ENCODE results near the gene AGL. TPM values are rescaled to one million over a fixed set of nuclear protein-coding genes. Genes with fewer than 3 reads are reported as not detected.

AGL gene
- total and polyA plus RNA-seq, 2 of the 4 experiments (the other 2 are of a cell fraction) = 2.4 to 7.0 TPM

DNA sequence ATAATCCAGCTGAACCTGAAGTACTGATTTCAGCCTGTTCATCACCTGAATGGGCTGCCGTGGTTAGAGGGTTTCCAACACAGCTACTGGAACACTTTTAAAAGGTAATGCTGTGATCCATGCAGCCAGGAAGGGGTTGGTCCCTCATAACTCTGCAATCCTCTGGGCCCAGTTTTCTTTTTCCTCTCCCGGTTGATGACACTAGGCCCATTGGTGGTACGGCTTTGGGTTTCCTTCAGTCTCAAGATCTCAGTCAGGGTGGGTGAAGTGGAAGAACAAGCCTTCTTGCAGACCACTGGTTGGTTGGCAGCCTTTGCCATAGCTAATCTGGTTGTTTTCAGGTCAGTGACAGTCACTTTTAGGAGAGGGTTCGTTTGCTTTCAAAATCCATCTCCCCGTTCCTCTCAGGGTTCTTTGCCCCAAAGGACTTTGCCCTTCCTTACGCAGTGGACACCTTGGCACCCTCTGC, 119.1 kb downstream of the AGL start:
- TF ChIP-seq SMC3 (IDR thresholded peaks at IDR 0.05; ENCODE audit: low read depth, low read length) (no peak), NFE2L2 (IDR thresholded peaks at IDR 0.05; ENCODE audit: low read depth, low read length) (no peak)
- TF ChIP-seq, protein P1, sequence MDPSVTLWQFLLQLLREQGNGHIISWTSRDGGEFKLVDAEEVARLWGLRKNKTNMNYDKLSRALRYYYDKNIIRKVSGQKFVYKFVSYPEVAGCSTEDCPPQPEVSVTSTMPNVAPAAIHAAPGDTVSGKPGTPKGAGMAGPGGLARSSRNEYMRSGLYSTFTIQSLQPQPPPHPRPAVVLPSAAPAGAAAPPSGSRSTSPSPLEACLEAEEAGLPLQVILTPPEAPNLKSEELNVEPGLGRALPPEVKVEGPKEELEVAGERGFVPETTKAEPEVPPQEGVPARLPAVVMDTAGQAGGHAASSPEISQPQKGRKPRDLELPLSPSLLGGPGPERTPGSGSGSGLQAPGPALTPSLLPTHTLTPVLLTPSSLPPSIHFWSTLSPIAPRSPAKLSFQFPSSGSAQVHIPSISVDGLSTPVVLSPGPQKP (IDR thresholded peaks at IDR 0.05; ENCODE audit: borderline replicate concordance, low read depth, low read length) = no peak
- TF ChIP-seq, protein P2, sequence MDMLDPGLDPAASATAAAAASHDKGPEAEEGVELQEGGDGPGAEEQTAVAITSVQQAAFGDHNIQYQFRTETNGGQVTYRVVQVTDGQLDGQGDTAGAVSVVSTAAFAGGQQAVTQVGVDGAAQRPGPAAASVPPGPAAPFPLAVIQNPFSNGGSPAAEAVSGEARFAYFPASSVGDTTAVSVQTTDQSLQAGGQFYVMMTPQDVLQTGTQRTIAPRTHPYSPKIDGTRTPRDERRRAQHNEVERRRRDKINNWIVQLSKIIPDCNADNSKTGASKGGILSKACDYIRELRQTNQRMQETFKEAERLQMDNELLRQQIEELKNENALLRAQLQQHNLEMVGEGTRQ (IDR thresholded peaks at IDR 0.05; ENCODE audit: low read depth, low read length) = no peak
- H3K4ac ChIP-seq (ENCODE audit: low read depth, low read length) = peak overlapping the region; percentile 88
- WGBS, 2 experiments (ENCODE audit: extremely low coverage in 2 of 2, insufficient read length in 1 of 2) = no CpG with 5 or more reads among the region's 6 CpGs
- peak overlapping the region; percentile 71 for H3K9ac ChIP-seq (ENCODE audit: low read depth, low read length)
- peak overlapping the region; percentile 95 for H2AFZ ChIP-seq (replicated peaks; ENCODE audit: low read length, poor library complexity)
- peak overlapping the region; percentile 95 for H4K91ac ChIP-seq (ENCODE audit: insufficient read depth, low read depth, low read length)
- H4K8ac ChIP-seq (ENCODE audit: low read depth in 2 of 2, low read length in 2 of 2) = peak overlapping the region; percentile 97 to 99
- POLR2A ChIA-PET (ENCODE audit: unreplicated experiment) = no interaction called here
- H4K20me1 ChIP-seq (ENCODE audit: insufficient read depth, low read length) = no peaks in the 10 kb centered on the region
- peak overlapping the region; percentile 67 for H2BK5ac ChIP-seq (ENCODE audit: low read depth, low read length, poor library complexity, severe bottlenecking)
- peaks cover 4% of the 10 kb centered on the region for H3K4me1 ChIP-seq (ENCODE audit: control insufficient read depth, insufficient read depth, low read length)
- H3K27ac ChIP-seq (ENCODE audit: insufficient read depth, low read length) = peak overlapping the region; percentile 77
- peak overlapping the region; percentile 94 for H3K4me3 ChIP-seq (ENCODE audit: insufficient read depth, low read depth, low read length)
- intact Hi-C loops (cut with micrococcal nuclease) (no loop called here), dilution Hi-C loops (cut with HindIII; ENCODE audit: low sequenced_read_pairs, unreplicated experiment) (no loop called here), in situ Hi-C loops (cut with MboI; ENCODE audit: low sequenced_read_pairs) (no loop called here)
- H4K5ac ChIP-seq (ENCODE audit: low read depth, low read length) = peak overlapping the region; percentile 98
- H3K14ac ChIP-seq (replicated peaks; ENCODE audit: low read depth, low read length) = peak overlapping the region; percentile 90
- DNase-seq (no peak), ATAC-seq (ENCODE audit: low read depth) (peak; percentile 2; the same call in 1 of the 2 replicates)
- H2BK20ac ChIP-seq (ENCODE audit: low read depth, low read length) = 0 out of 2 replicates have a peak overlapping the region, but pooled peaks have one; percentile 27
- peak overlapping the region; percentile 82 for H3K18ac ChIP-seq (ENCODE audit: low read depth, low read length)
- peak overlapping the region; percentile 31 for H2AK9ac ChIP-seq (replicated peaks; ENCODE audit: low read depth, low read length, poor library complexity)
- peak overlapping the region; percentile 37; the same call in 1 of the 2 replicates for H3K56ac ChIP-seq (ENCODE audit: extremely low read depth, insufficient read depth, low read length)
- H2AK5ac ChIP-seq (ENCODE audit: low read depth, low read length) = no peak overlapping the region
- H3K4me2 ChIP-seq (ENCODE audit: low read depth, low read length) = peak overlapping the region; percentile 92
- H3K79me1 ChIP-seq (ENCODE audit: low read depth in 1 of 2, low read length in 2 of 2) = peaks cover 8 to 18% of the 10 kb centered on the region in 2 experiments; a peak in 3 of 4 replicates
- peaks cover 6% of the 10 kb centered on the region for H3K9me1 ChIP-seq (ENCODE audit: insufficient read depth, low read length)
- no TSS peak for BruUV-seq (replicated peaks)
- H3K27me3 ChIP-seq (ENCODE audit: control insufficient read depth, insufficient read depth, low read length) = no peaks in the 10 kb centered on the region
- CTCF ChIA-PET = no interaction called here
- no peaks in the 10 kb centered on the region for H3K36me3 ChIP-seq (ENCODE audit: control insufficient read depth, insufficient read depth, low read length)
- H3K9me3 ChIP-seq (ENCODE audit: control insufficient read depth, insufficient read depth, low read length) = no peaks in the 10 kb centered on the region
- peak overlapping the region; percentile 79 for H3K23ac ChIP-seq (ENCODE audit: low read depth, low read length)
- H2BK15ac ChIP-seq (ENCODE audit: low read depth, low read length) = peak overlapping the region; percentile 91; the same call in 2 of the 3 replicates
- H2BK120ac ChIP-seq (ENCODE audit: low read depth, low read length) = peak overlapping the region; percentile 85

Data from IMR-90 (cell line).